Stomach smooth muscle (tissue), 2 donors: ENCODE measurements around the gene ALDH1A1.

Experiments used
- H3K27ac ChIP-seq: one replicate; pipeline ENCODE4 v1.7.0; 2013; ENCODE audit warnings: mild to moderate bottlenecking, low read length, inconsistent platforms
- H3K27me3 ChIP-seq, 2 donors: one replicate each; pipeline ENCODE4 v1.7.0; 2013; ENCODE audit warnings: low read length in 2 of 2; ENCODE audit not compliant: insufficient read depth in 2 of 2, control insufficient read depth in 1 of 2
- H3K36me3 ChIP-seq, 2 donors: one replicate each; pipeline ENCODE4 v1.7.0; 2013; ENCODE audit warnings: low read length in 2 of 2; ENCODE audit not compliant: control insufficient read depth in 2 of 2, insufficient read depth in 2 of 2
- H3K4me1 ChIP-seq: one replicate; pipeline ENCODE4 v1.7.0; 2013; ENCODE audit warnings: low read length; ENCODE audit not compliant: control insufficient read depth, insufficient read depth
- H3K4me3 ChIP-seq, 2 donors: one replicate each; pipeline ENCODE4 v1.7.0; 2013; ENCODE audit warnings: low read length in 2 of 2
- H3K9ac ChIP-seq, 2 donors: one replicate each; pipeline ENCODE4 v1.7.0; 2013; ENCODE audit warnings: low read length in 2 of 2, mild to moderate bottlenecking in 1 of 2
- H3K9me3 ChIP-seq, 2 donors: one replicate each; pipeline ENCODE4 v1.7.0; 2013; ENCODE audit warnings: low read length in 2 of 2; ENCODE audit not compliant: control insufficient read depth in 2 of 2
- donor health status: healthy.
- donor health status: Pancreatic carcinoma.

ALDH1A1 gene

GRCh38 chr9:72904267-72905093 lies 48.4 kb downstream of the ALDH1A1 start:
- Histone ChIP-seq H3K9ac (no peak overlapping the region), H3K9me3 (no peaks in the 10 kb centered on the region), H3K4me1 (no peaks in the 10 kb centered on the region), H3K27me3 (no peaks in the 10 kb centered on the region), H3K4me3 (no peak overlapping the region), H3K27ac (no peak overlapping the region), H3K36me3 (no peaks in the 10 kb centered on the region)

- H3K9ac ChIP-seq = no peak overlapping the region
- H3K36me3 ChIP-seq = no peaks in the 10 kb centered on the region
- H3K9me3 ChIP-seq = no peaks in the 10 kb centered on the region
- H3K4me1 ChIP-seq = no peaks in the 10 kb centered on the region
- H3K27ac ChIP-seq = no peak overlapping the region
- H3K4me3 ChIP-seq = no peak overlapping the region
- no peaks in the 10 kb centered on the region for H3K27me3 ChIP-seq
Observed at GRCh38 chr9:72903103-72903502, 49.8 kb downstream of the ALDH1A1 start.

GRCh38 chr9:72902268-72902667 lies 50.6 kb downstream of the ALDH1A1 start:
- Histone ChIP-seq H3K27ac (no peak overlapping the region), H3K27me3 (no peaks in the 10 kb centered on the region), H3K9ac (no peak overlapping the region), H3K36me3 (no peaks in the 10 kb centered on the region), H3K4me1 (no peaks in the 10 kb centered on the region), H3K9me3 (no peaks in the 10 kb centered on the region), H3K4me3 (no peak overlapping the region)

GRCh38 chr9:72899734-72900477 lies 52.9 kb downstream of the ALDH1A1 start:
- no peaks in the 10 kb centered on the region for H3K4me1 ChIP-seq
- no peak overlapping the region for H3K9ac ChIP-seq
- no peaks in the 10 kb centered on the region for H3K36me3 ChIP-seq
- no peaks in the 10 kb centered on the region for H3K27me3 ChIP-seq
- no peak overlapping the region for H3K27ac ChIP-seq
- H3K4me3 ChIP-seq = no peak overlapping the region
- H3K9me3 ChIP-seq = no peaks in the 10 kb centered on the region

- H3K27ac ChIP-seq = no peak overlapping the region
- H3K27me3 ChIP-seq = no peaks in the 10 kb centered on the region
- no peaks in the 10 kb centered on the region for H3K9me3 ChIP-seq
- no peak overlapping the region for H3K4me3 ChIP-seq
- no peak overlapping the region for H3K9ac ChIP-seq
- H3K4me1 ChIP-seq = no peaks in the 10 kb centered on the region
- H3K36me3 ChIP-seq = no peaks in the 10 kb centered on the region
Observed at GRCh38 chr9:72898784-72899733, 53.8 kb downstream of the ALDH1A1 start.

GRCh38 chr9:72898360-72898759 lies 54.5 kb downstream of the ALDH1A1 start:
- no peaks in the 10 kb centered on the region for H3K36me3 ChIP-seq
- H3K27ac ChIP-seq = no peak overlapping the region

GRCh38 chr9:72897069-72897649 lies 55.7 kb downstream of the ALDH1A1 start:
- no peaks in the 10 kb centered on the region for H3K4me1 ChIP-seq
- no peaks in the 10 kb centered on the region for H3K9me3 ChIP-seq
- no peak overlapping the region for H3K4me3 ChIP-seq
- no peaks in the 10 kb centered on the region for H3K27me3 ChIP-seq
- no peak overlapping the region for H3K9ac ChIP-seq
- H3K36me3 ChIP-seq = no peaks in the 10 kb centered on the region
- no peak overlapping the region for H3K27ac ChIP-seq

More at GRCh38 chr9:72898360-72898759, 54.5 kb downstream of the ALDH1A1 start:
- no peaks in the 10 kb centered on the region for H3K4me1 ChIP-seq
- H3K9me3 ChIP-seq = no peaks in the 10 kb centered on the region
- H3K9ac ChIP-seq = no peak overlapping the region
- H3K4me3 ChIP-seq = no peak overlapping the region
- H3K27me3 ChIP-seq = no peaks in the 10 kb centered on the region

GRCh38 chr9:72896439-72896838 lies 56.4 kb downstream of the ALDH1A1 start:
- no peaks in the 10 kb centered on the region for H3K27me3 ChIP-seq
- H3K4me1 ChIP-seq = no peaks in the 10 kb centered on the region
- H3K36me3 ChIP-seq = no peaks in the 10 kb centered on the region
- H3K4me3 ChIP-seq = no peak overlapping the region
- no peaks in the 10 kb centered on the region for H3K9me3 ChIP-seq
- H3K27ac ChIP-seq = no peak overlapping the region
- no peak overlapping the region for H3K9ac ChIP-seq

GRCh38 chr9:72895122-72895521 lies 57.7 kb downstream of the ALDH1A1 start:
- H3K9ac ChIP-seq = no peak overlapping the region
- H3K4me1 ChIP-seq = no peaks in the 10 kb centered on the region
- H3K9me3 ChIP-seq = no peaks in the 10 kb centered on the region
- no peaks in the 10 kb centered on the region for H3K36me3 ChIP-seq
- H3K4me3 ChIP-seq = no peak overlapping the region
- no peaks in the 10 kb centered on the region for H3K27me3 ChIP-seq
- H3K27ac ChIP-seq = no peak overlapping the region

GRCh38 chr9:72894342-72894741 lies 58.5 kb downstream of the ALDH1A1 start:
- Histone ChIP-seq H3K9me3 (no peaks in the 10 kb centered on the region), H3K27ac (no peak overlapping the region), H3K36me3 (no peaks in the 10 kb centered on the region)

More at GRCh38 chr9:72894342-72894741, 58.5 kb downstream of the ALDH1A1 start:
- Histone ChIP-seq H3K27me3 (no peaks in the 10 kb centered on the region), H3K4me3 (no peak overlapping the region), H3K9ac (no peak overlapping the region), H3K4me1 (no peaks in the 10 kb centered on the region)
